Gastrocnemius medialis (tissue), 4 donors: ENCODE measurements around the gene ATXN7. TPM values are rescaled to one million over a fixed set of nuclear protein-coding genes. Genes with fewer than 3 reads are reported as not detected.

ENCODE experiments used
- ATAC-seq, 2 donors: fragments of 150-250 bp; one replicate each; pipeline ENCODE4 v1.9.1; 2016
- DNase-seq, 2 donors: peaks; one replicate each; pipeline ENCODE4 v3.0.0-alpha.2; 2019
- H3K27ac ChIP-seq, 4 donors: fragments of 200-600 bp; sonication (generic); 1 replicate in 1 of 4; 2 replicates in 3 of 4; pipeline ENCODE4 v1.5.1; 2016 to 2018; ENCODE audit warnings: mild to moderate bottlenecking in 2 of 4, moderate library complexity in 1 of 4
- H3K27me3 ChIP-seq, 3 donors: fragments of 200-600 bp; sonication (generic) in 2 of 3; 1 replicate in 1 of 3; 2 replicates in 2 of 3; pipeline versions ENCODE4 v1.5.1 to v1.6.0; 2016 to 2019; ENCODE audit warnings: mild to moderate bottlenecking in 1 of 3, moderate library complexity in 1 of 3
- H3K36me3 ChIP-seq, 2 donors: fragments of 200-600 bp; sonication (generic) in 1 of 2; one replicate each; pipeline ENCODE4 v1.5.1; 2017 to 2018
- H3K4me1 ChIP-seq, 2 donors: fragments of 200-600 bp; sonication (generic) in 1 of 2; one replicate each; pipeline ENCODE4 v1.5.1; 2016 to 2017; ENCODE audit warnings: mild to moderate bottlenecking in 2 of 2
- H3K4me3 ChIP-seq, 4 donors: fragments of 200-600 bp; sonication (generic) in 3 of 4; 1 replicate in 1 of 4; 2 replicates in 3 of 4; pipeline ENCODE4 v1.5.1; 2016 to 2019; ENCODE audit warnings: mild to moderate bottlenecking in 2 of 4
- H3K9me3 ChIP-seq, 3 donors: fragments of 200-600 bp; sonication (generic) in 2 of 3; 1 replicate in 1 of 3; 2 replicates in 2 of 3; pipeline ENCODE4 v1.5.1; 2016 to 2019
- CTCF ChIP-seq, 5 experiments: fragments of 450-650 bp in 3 of 5; fragments of 200-600 bp in 2 of 5; sonication (generic) in 2 of 5; IDR thresholded peaks in 4 of 5; conservative IDR thresholded peaks in 1 of 5; 1 replicate in 4 of 5; 2 replicates in 1 of 5; pipeline ENCODE4 v1.5.1; 2016 to 2019; ENCODE audit warnings: antibody characterized with exemption in 5 of 5, mild to moderate bottlenecking in 3 of 5, moderate library complexity in 3 of 5
- POLR2A ChIP-seq, 2 donors: fragments of 450-650 bp; IDR thresholded peaks; one replicate each; pipeline ENCODE4 v1.6.1; 2017; ENCODE audit warnings: antibody characterized with exemption in 2 of 2, mild to moderate bottlenecking in 2 of 2, moderate library complexity in 2 of 2
- in situ Hi-C, 4 donors: fragments of 200-750 bp; cut with MboI; loops; one replicate each; pipeline versions ENCODE4 v1.15.0 to v1.8.0; 2017; ENCODE audit warnings: low sequenced_read_pairs in 4 of 4
- intact Hi-C: fragments of 100-400 bp; cut with DNase I; formaldehyde crosslinking; loops from one replicate; pipeline ENCODE4 v1.15.1; 2023; ENCODE audit warnings: low total_unique reads
- total RNA-seq, 4 donors: library from RNA; depleted of rRNA; stranded (reverse); fragments of >200 nt; gene quantifications; one replicate each; pipeline versions ENCODE4 v1.1.0 to v1.2.3, GENCODE V29; 2016

Gene ATXN7
- total RNA-seq, 4 donors from 2014 or later: 14.5 to 27.4 (median 23.7) TPM

GRCh38 chr3:63993653-63994079, 130.0 kb downstream of the ATXN7 start:
- no peak overlapping the region for H3K4me3 ChIP-seq
- intact Hi-C loops (loop anchor here (1.0 to 10.0 kb wide), 3 partner anchors 31 to 129 kb away; partner anchors contain the start of genes ATXN7, SCAANT1 and THOC7), in situ Hi-C loops (no loop called here)
- H3K36me3 ChIP-seq: peaks cover 0 to 76% of the 10 kb centered on the region in 2 donors
- H3K27ac ChIP-seq: no peak overlapping the region
- ATAC-seq (peak; percentile 94 to 96), DNase-seq (peak; percentile 40 to 68)
- peaks cover 0 to 3% of the 10 kb centered on the region in 2 donors for H3K4me1 ChIP-seq
- no peaks in the 10 kb centered on the region for H3K9me3 ChIP-seq
- peak; percentile 81 to 92 (median 88) for TF ChIP-seq CTCF (IDR thresholded peaks at IDR 0.05 in 4 of 5, conservative IDR thresholded peaks at IDR 0.05 in 1 of 5)
- TF ChIP-seq POLR2A (IDR thresholded peaks at IDR 0.05): no peak
- H3K27me3 ChIP-seq: no peaks in the 10 kb centered on the region

- in situ Hi-C loops (no loop called here), intact Hi-C loops (loop anchor here (10.0 kb wide), 1 partner anchor 130 kb away; the partner anchor contains the start of genes ATXN7 and THOC7)
- no peak overlapping the region for H3K4me3 ChIP-seq
- DNase-seq (no peak), ATAC-seq (no peak)
- no peak overlapping the region for H3K27ac ChIP-seq
- H3K27me3 ChIP-seq: no peaks in the 10 kb centered on the region
- H3K9me3 ChIP-seq: no peaks in the 10 kb centered on the region
- peaks cover 0 to 62% of the 10 kb centered on the region in 2 donors for H3K36me3 ChIP-seq
- peaks cover 12 to 16% of the 10 kb centered on the region in 2 donors for H3K4me1 ChIP-seq
- no peak for TF ChIP-seq CTCF (IDR thresholded peaks at IDR 0.05 in 4 of 5, conservative IDR thresholded peaks at IDR 0.05 in 1 of 5)
- no peak for TF ChIP-seq POLR2A (IDR thresholded peaks at IDR 0.05)
Measured at GRCh38 chr3:63995086-63995485, 131.4 kb downstream of the ATXN7 start.

- DNase-seq (no peak), ATAC-seq (peak; percentile 39 to 85)
- no peak for TF ChIP-seq POLR2A (IDR thresholded peaks at IDR 0.05)
- H3K4me1 ChIP-seq: peaks cover 16 to 22% of the 10 kb centered on the region in 2 donors
- no peaks in the 10 kb centered on the region for H3K9me3 ChIP-seq
- H3K36me3 ChIP-seq: peaks cover 0 to 51% of the 10 kb centered on the region in 2 donors
- in situ Hi-C loops (no loop called here), intact Hi-C loops (loop anchor here (10.0 kb wide), 1 partner anchor 134 kb away; the partner anchor contains the start of genes ATXN7 and THOC7)
- peak overlapping the region; percentile 5 to 67 (median 56) for H3K27ac ChIP-seq
- H3K4me3 ChIP-seq: no peak overlapping the region
- H3K27me3 ChIP-seq: no peaks in the 10 kb centered on the region
Measured at GRCh38 chr3:63998852-63999754, 135.4 kb downstream of the ATXN7 start.

GRCh38 chr3:64000453-64001055, 136.9 kb downstream of the ATXN7 start:
- DNase-seq: no peak
- TF ChIP-seq CTCF (IDR thresholded peaks at IDR 0.05 in 4 of 5, conservative IDR thresholded peaks at IDR 0.05 in 1 of 5): no peak
- no peak for TF ChIP-seq POLR2A (IDR thresholded peaks at IDR 0.05)
- peaks cover 0 to 43% of the 10 kb centered on the region in 2 donors for H3K36me3 ChIP-seq
- H3K4me3 ChIP-seq: no peak overlapping the region
- H3K4me1 ChIP-seq: peaks cover 16 to 22% of the 10 kb centered on the region in 2 donors
- no peaks in the 10 kb centered on the region for H3K9me3 ChIP-seq
- in situ Hi-C loops (no loop called here), intact Hi-C loops (no loop called here)
- peak overlapping the region in 2 of 4 donors; percentile 14 to 64 for H3K27ac ChIP-seq
- ATAC-seq: no peak
- H3K27me3 ChIP-seq: no peaks in the 10 kb centered on the region

GRCh38 chr3:64002233-64002632, 138.6 kb downstream of the ATXN7 start:
- peaks cover 0 to 44% of the 10 kb centered on the region in 2 donors for H3K36me3 ChIP-seq

More at GRCh38 chr3:64002233-64002632, 138.6 kb downstream of the ATXN7 start:
- intact Hi-C loops: no loop called here
- peaks cover 16 to 22% of the 10 kb centered on the region in 2 donors for H3K4me1 ChIP-seq
- no peak for ATAC-seq
- in situ Hi-C loops: no loop called here
- H3K9me3 ChIP-seq: no peaks in the 10 kb centered on the region
- DNase-seq: no peak
- H3K27me3 ChIP-seq: no peaks in the 10 kb centered on the region
- H3K4me3 ChIP-seq: no peak overlapping the region
- H3K27ac ChIP-seq: no peak overlapping the region
- no peak for TF ChIP-seq POLR2A (IDR thresholded peaks at IDR 0.05)
- TF ChIP-seq CTCF (IDR thresholded peaks at IDR 0.05 in 4 of 5, conservative IDR thresholded peaks at IDR 0.05 in 1 of 5): no peak
